HK-2 (cell line): ENCODE measurements around the gene SSBP4.
A peak's percentile ranks its signal among the peaks of the same experiment; 100 is the strongest.
"Not testable (repeated sequence)": the region's sequence is repeated elsewhere in the genome, so short reads cannot be mapped to it uniquely, and the experiment has no call there.

Experiments used
- DNase-seq: peaks from one replicate; pipeline ENCODE4 v3.0.0-alpha.2; 2018; ENCODE audit not compliant: unreplicated experiment

SSBP4 gene

GRCh38 chr19:18393836-18394235 lies 25.4 kb upstream of the SSBP4 start:
- DNase-seq: no peak

DNA sequence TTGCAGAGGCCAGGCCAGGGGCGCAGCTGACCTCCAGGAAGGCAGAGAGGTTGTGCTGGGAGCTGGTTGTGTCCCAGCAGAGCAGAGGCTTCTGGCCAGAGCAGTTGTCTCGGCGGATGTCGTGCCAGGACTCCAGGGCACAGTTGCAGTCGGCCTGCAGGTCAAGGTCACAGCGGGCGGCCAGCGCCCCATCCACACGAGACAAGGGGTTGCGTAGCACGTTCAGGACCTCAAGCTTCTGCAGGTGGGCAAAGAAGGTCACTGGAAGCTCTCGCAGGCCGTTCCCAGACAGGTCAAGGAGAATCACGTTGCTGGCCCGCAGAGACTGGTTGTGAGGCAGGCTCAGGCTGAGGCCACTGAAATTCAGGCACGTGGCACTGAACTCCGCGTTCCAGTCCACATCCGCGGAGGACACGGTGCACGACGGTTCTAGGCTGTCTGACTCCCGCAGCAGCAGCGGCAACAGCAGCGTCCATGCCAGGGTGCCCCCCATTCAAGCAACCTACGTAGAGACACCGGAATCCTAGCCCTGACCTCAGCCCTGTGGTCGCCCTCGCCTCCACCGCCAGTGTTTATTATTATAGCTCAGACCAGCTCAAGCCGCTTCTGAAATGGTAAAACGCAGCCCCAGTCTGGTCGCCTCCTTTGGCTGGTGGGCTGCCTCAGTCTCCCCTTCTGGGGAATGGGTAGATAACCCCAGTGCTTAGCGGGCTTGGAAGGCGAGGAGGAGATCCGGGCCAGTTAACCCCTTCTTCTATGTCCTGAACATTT lies 22.5 kb upstream of the SSBP4 start:
- no peak for DNase-seq

- DNase-seq: no peak
These were observed 21.7 kb upstream of the SSBP4 start, which contains the start of gene LRRC25 for GRCh38 chr19:18397242-18398202. Gene LRRC25 (minus strand): TSS chr19:18397622. CDS start chr19:18396963, 659 bp downstream.

DNA sequence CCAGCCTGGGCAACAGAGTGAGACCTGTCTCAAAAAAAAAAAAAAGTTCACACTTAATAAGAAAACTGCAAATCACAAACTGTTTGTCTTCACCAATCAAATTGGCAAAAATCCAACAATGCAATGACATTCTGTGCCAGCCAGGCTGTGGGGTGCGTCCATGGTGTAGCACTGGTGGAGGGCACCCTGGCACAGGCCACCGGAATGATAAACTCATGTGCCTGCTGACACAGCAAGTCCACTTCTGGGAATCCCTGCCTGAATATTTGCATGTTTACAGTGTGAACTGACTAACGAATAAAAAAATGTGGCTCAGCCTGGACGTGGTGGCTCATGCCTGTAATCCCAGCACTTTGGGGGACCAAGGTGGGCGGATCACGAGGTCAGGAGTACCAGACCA lies 20.2 kb upstream of the SSBP4 start:
- DNase-seq: peak; percentile 52

DNA sequence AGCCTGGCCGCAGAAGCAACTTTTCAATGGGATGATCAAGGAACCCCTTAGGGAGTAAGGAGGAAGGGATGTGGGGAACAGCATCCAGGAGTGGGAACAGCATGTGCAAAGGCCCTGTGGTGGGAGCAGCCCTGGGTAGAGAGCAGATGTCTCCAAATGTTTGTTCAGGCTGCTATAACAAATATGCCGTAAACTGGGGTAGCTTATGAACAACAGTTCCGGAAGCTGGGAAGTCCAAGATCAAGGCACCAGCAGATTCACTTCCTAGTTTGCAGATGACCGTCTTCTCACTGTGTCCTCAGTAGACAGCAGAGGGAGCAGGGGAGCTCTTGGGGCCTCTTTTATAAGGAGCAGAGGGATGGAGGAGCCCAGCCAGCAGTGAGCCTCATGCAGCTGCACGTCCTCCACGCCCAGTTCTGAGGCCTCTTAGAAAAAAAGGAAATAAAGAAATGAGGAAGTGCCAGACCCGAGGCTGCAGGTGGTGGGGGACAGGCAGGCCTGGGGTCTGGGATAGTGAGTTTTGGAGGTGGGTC lies 17.6 kb upstream of the SSBP4 start:
- peak; percentile 82 for DNase-seq

DNA sequence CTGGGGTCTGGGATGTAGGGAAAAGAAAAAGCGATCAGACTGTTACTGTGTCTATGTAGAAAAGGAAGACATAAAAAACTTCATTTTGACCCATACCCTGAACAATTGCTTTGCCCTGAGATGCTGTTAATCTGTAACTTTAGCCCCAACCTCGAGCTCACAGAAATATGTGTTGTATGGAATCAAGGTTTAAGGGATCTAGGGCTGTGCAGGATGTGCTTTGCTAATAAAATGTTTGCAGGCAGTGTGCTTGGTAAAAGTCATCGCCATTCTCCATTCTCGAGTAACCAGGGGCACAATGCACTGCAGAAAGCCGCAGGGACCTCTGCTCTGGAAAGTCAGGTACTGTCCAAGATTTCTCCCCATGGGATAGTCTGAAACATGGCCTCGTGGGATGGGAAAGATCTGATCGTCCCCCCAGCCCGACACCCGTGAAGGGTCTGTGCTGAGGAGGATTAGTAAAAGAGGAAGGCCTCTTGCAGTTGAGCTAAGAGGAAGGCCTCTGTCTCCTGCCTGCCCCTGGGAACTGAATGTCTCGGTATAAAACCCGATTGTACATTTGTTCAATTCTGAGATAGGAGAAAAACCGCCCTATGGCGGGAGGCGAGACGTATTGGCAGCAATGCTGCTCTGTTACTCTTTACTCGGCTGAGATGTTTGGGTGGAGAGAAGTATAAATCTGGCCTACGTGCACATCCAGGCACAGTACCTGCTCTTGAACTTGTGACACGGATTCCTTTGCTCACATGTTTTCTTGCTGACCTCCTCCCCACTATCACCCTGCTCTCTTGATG lies 16.5 kb upstream of the SSBP4 start:
- peak; percentile 21 for DNase-seq

DNA sequence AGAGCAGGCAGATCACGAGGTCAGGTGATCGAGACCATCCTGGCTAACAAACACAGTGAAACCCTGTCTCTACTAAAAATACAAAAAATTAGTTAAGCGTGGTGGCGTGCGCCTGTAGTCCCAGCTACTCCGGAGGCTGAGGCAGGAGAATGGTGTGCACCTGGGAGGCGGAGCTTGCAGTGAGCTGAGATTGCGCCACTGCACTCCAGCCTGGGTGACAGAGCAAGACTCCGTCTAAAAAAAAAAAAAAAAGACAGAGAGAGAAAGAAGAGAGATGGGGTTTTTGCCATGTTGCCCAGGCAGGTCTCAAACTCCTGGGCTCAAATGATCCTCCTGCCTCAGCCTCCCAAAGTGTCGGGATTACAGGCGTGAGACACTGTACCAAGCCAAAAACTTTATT lies 13.4 kb upstream of the SSBP4 start:
- not testable (repeated sequence) for DNase-seq

- no peak for DNase-seq
These were observed 12.4 kb upstream of the SSBP4 start for GRCh38 chr19:18406749-18407148.

- DNase-seq: peak; percentile 95
These were observed 11.1 kb upstream of the SSBP4 start for GRCh38 chr19:18408053-18408476.

GRCh38 chr19:18412610-18413239 lies 6.5 kb upstream of the SSBP4 start:
- DNase-seq: no peak

DNA sequence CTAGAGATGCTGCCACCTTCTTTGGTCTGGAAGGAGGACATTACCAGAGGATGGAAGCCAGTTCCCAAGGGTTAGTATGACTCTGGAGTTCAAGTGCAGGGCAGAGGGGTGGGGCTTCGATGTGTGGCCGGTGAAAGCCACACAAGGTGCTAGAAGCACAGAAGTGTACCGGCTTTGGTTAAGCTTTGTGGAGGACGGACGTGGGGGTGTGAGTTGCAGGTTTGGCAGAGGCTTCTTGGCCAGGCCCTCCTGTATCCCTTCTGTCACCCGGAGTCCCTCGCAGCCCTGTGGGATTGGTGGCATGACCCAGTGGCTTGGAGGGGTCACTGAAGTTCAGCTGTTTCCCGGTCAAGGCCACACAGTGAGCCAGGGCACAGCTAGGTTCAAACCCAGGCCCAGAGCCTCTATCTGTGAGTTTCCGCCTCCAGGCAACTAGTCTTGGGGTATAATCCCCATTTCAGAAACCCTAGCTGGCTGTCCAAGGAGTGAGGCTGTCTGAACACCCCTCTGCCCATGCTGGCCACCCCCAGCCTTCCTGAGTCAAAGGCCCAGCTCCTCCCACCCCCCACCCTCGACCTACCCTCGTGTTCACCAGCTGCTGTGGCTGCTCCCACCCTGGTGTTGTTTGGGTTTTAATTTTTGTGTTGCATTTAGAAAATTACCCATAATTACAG lies 4.6 kb upstream of the SSBP4 start:
- peak; percentile 37 for DNase-seq

DNA sequence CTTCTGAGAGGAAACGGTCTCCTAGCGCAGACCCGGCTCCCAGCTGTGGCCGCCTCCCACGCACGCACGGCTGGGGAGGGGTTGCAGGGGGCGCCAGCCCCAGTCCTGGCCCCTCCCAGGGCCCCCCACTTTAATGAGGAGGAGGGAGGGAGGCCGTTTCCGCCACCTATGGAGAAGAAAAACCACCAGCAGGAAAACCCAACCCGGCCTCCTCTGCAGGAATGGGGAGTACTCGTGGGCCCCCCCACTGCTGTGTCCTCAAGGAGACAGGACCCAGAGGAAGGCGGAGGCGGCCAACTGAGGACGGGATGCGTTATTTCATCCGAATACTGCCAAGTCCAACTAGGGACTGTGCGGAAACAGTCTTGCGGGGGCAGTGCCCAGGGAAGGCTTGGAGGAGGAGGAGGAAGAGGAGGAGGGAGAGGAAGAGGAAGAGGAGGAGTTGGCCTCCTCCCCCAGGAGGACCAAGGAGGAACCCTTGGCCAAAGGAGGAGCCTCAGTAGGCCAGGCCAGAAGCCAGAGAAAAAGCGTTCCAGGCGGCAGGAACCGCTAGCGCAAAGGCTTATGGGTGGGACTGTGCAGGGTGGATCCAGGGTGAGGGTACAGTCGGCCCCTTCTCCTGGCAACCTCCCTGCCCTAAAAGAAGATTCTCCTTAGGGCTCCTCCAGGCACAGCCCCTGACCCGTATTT lies 3.9 kb upstream of the SSBP4 start:
- DNase-seq: no peak

GRCh38 chr19:18416778-18417249 lies 2.4 kb upstream of the SSBP4 start:
- DNase-seq: peak; percentile 88

DNA sequence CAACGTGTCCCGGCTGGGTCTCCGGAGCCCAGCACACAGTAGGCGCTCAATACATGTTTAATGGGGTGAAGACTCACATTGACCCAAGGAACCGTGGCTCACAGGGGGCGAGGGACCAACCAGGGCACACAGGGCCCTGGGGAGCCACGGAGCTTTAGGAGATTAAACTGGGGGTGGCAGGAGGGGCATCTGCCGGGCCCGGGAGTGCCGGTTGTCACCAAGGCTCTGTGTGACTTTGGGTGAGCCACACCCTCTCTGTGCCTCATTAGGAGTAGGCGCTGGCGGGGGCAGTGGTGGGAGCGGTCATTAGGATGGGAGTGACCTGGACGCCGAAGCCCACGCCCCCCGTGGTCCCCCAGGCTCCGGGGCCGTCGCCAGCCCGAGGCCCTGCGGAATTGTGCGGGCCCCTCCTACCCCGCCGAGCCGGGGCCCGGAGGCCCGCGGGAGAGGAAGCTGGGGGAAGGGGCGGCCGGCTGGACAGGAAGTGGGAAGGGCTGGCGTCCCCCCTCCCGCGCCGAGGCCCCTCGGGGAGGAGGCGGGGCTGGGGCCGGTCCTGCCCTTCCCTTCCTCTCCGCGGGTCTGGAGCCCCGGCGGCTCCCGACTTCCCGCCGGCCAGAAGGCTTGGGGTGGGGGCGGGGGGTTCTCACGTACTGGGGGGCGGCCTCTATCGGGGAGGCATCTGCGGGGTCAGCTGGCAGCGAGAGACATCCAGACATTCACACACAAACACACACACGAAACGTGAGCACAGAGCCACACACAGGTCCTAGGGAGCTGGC lies 1.8 kb upstream of the SSBP4 start:
- peak; percentile 88 for DNase-seq

- no peak for DNase-seq
These were observed 1.1 kb upstream of the SSBP4 start for GRCh38 chr19:18418029-18418482.

DNA sequence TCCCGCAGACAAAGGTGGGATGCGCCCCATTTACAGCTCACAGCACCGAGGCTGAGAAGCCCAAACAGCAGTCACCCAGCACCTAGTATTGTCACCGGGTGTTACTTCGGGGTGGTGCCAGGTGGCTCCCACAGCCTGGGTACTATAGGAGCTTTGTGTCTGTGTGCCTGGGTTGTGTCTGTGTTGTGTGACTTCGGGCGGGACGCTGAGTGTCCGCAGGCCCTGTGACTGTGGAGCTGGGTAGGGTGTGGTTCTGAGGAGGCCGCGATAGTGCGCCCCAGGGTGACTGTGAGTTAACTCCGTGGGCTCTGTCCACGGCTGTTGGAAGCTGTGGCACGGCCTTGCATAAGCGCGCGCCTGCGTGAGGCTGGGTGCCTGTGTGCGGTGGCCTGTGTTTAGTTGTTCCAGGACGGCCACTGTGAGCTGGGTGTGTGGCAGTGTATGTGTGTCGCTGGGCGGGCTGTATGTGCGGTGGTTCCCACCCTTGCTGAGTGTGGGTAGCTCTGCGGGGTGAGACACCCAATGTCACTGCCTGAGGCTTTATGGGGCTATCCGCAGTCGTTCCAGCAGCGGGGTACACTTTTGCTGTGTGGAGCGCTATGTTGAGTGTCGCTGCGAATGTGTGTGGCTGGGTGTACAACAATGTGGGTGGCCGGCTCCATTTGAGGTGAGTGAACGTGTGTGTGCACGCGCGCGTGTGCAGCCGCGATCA lies 559 bp upstream of the SSBP4 start:
- peak; percentile 39 for DNase-seq

- DNase-seq: no peak
These were observed 682 bp downstream of the SSBP4 start for GRCh38 chr19:18419699-18420460.
